Keratinocyte (primary cell): Measurements from ENCODE around the gene TNFAIP8. TPM values are rescaled to one million over a fixed set of nuclear protein-coding genes. Genes with fewer than 3 reads are reported as not detected.

ENCODE experiments used
- DNase-seq: peaks from one replicate; pipeline ENCODE4 v3.0.0-alpha.2; 2011; ENCODE audit warnings: low read depth, missing footprints, low spot score
- FAIRE-seq: peaks from 2 replicates; lab custom pipeline; 2011; peaks lifted over from hg19 to GRCh38; lab: Jason Lieb, UNC
- H2AFZ ChIP-seq: 2 replicates; pipeline ENCODE4 v1.6.0; 2012; ENCODE audit warnings: low read length, control low read depth, inconsistent platforms; ENCODE audit not compliant: control insufficient read depth
- H3K27ac ChIP-seq: 2 replicates; pipeline ENCODE4 v1.5.1; 2011; ENCODE audit warnings: low read length; ENCODE audit not compliant: control insufficient read depth, insufficient read depth
- H3K27me3 ChIP-seq: 3 replicates; pipeline ENCODE4 v1.6.0; 2011; ENCODE audit warnings: low read length; ENCODE audit not compliant: control insufficient read depth, insufficient read depth; ENCODE audit errors: extremely low read depth
- H3K36me3 ChIP-seq, 2 experiments: 2 replicates in 1 of 2; 3 replicates in 1 of 2; pipeline ENCODE4 v1.5.1; 2011; ENCODE audit warnings: low read length in 2 of 2, mild to moderate bottlenecking in 1 of 2; ENCODE audit not compliant: control insufficient read depth in 2 of 2, insufficient read depth in 2 of 2; ENCODE audit errors: extremely low read depth in 1 of 2
- H3K4me1 ChIP-seq: 3 replicates; pipeline ENCODE4 v1.5.1; 2011; ENCODE audit warnings: low read length; ENCODE audit not compliant: control insufficient read depth, insufficient read depth; ENCODE audit errors: extremely low read depth
- H3K4me2 ChIP-seq: 3 replicates; pipeline ENCODE4 v1.6.0; 2011; ENCODE audit warnings: low read depth, low read length; ENCODE audit not compliant: control insufficient read depth, insufficient read depth; ENCODE audit errors: extremely low read depth
- H3K4me3 ChIP-seq, 3 experiments: fragments of 200-600 bp in 1 of 3; sonication (generic) in 1 of 3; 2 replicates in 2 of 3; 3 replicates in 1 of 3; pipeline ENCODE4 v1.5.1; 2011 to 2016; ENCODE audit warnings: low read length in 3 of 3, mild to moderate bottlenecking in 3 of 3, control low read depth in 2 of 3, inconsistent platforms in 1 of 3, low read depth in 1 of 3, mixed read lengths in 1 of 3, mixed run types in 1 of 3, moderate library complexity in 1 of 3; ENCODE audit not compliant: control insufficient read depth in 2 of 3, insufficient read depth in 2 of 3; ENCODE audit errors: extremely low read depth in 1 of 3
- H3K79me2 ChIP-seq: 2 replicates; pipeline ENCODE4 v1.6.0; 2012; ENCODE audit warnings: low read length; ENCODE audit not compliant: control insufficient read depth, insufficient read depth
- H3K9ac ChIP-seq: 3 replicates; pipeline ENCODE4 v1.6.0; 2011; ENCODE audit warnings: low read length; ENCODE audit not compliant: control insufficient read depth, insufficient read depth; ENCODE audit errors: extremely low read depth
- H3K9me1 ChIP-seq: 3 replicates; pipeline ENCODE4 v1.6.0; 2011; ENCODE audit warnings: low read length; ENCODE audit not compliant: control insufficient read depth, insufficient read depth; ENCODE audit errors: extremely low read depth
- H3K9me3 ChIP-seq: 2 replicates; pipeline ENCODE4 v1.5.1; 2012; ENCODE audit warnings: low read depth, low read length; ENCODE audit not compliant: control insufficient read depth
- H4K20me1 ChIP-seq: 3 replicates; pipeline ENCODE4 v1.6.0; 2011; ENCODE audit warnings: low read length; ENCODE audit not compliant: control insufficient read depth, insufficient read depth; ENCODE audit errors: extremely low read depth
- EZH2 ChIP-seq: IDR thresholded peaks from one replicate; pipeline ENCODE4 v1.6.1; 2012; ENCODE audit warnings: inconsistent platforms, mild to moderate bottlenecking, low read length, moderate library complexity
- dilution Hi-C: fragments of 300-500 bp; cut with MboI; formaldehyde crosslinking; loops from one replicate; pipeline ENCODE4 v1.7.0; 2020; ENCODE audit warnings: low sequenced_read_pairs; ENCODE audit not compliant: extremely low pct_ligation_motif_present
- polyA plus RNA-seq, 5 experiments: library from polyadenylated mRNA; depleted of rRNA in 3 of 5; stranded (reverse) in 3 of 5; stranded (forward) in 1 of 5; unstranded in 1 of 5; fragments of >200 nt; gene quantifications; 1 replicate in 1 of 5; 2 replicates in 3 of 5; 3 replicates in 1 of 5; pipeline versions ENCODE4 v1.2.1 to v1.2.3, GENCODE V29; 2011 to 2012; ENCODE audit warnings: missing spikeins in 2 of 5, low read depth in 1 of 5, low replicate concordance in 1 of 5
- TF ChIP-seq, protein P1 (sequence below), 3 experiments: IDR thresholded peaks in 1 of 3; conservative IDR thresholded peaks in 1 of 3; optimal IDR thresholded peaks in 1 of 3; 2 replicates in 2 of 3; 3 replicates in 1 of 3; pipeline versions ENCODE3 to v1.5.1; 2011; ENCODE audit warnings: low read length in 3 of 3, mild to moderate bottlenecking in 3 of 3, moderate library complexity in 2 of 3, control low read depth in 1 of 3, inconsistent platforms in 1 of 3; ENCODE audit not compliant: insufficient read depth in 2 of 3; ENCODE audit errors: extremely low read depth in 1 of 3

TNFAIP8 gene
- polyA plus RNA-seq, 1 donor (not counting 4 experiments of a cell fraction or from before 2014, with no cell fraction given) = 20.8 TPM

DNA sequence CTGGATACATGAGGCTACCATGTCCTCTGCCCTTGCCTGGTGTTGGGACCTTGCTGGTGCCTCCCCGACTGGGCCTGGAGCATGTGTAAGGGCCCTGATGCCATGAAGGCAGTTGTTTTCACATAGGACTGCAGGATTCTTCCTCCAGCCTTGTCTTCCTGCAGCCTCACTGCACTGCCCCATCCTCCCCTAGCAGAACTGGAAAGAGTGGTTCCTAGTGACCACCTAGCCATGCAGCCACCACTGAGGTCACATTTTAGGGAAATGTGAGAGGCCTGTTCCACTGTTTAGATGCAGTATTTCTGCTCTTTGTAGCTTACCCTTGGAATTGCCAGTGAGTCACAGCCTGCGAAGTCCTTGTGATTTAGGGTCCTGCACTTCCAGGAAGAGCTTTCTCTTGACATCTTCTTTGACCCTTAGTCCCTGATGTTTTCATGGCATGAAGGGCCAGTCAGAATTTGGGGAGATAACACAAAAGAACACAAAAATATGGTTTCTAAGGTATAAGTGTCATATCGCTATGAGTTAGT is 24.2 kb upstream of the TNFAIP8 start:
- H2AFZ ChIP-seq = no peak overlapping the region
- FAIRE-seq = no peak
- DNase-seq = no peak
- TF ChIP-seq EZH2 = no peak
- TF ChIP-seq, protein P1, sequence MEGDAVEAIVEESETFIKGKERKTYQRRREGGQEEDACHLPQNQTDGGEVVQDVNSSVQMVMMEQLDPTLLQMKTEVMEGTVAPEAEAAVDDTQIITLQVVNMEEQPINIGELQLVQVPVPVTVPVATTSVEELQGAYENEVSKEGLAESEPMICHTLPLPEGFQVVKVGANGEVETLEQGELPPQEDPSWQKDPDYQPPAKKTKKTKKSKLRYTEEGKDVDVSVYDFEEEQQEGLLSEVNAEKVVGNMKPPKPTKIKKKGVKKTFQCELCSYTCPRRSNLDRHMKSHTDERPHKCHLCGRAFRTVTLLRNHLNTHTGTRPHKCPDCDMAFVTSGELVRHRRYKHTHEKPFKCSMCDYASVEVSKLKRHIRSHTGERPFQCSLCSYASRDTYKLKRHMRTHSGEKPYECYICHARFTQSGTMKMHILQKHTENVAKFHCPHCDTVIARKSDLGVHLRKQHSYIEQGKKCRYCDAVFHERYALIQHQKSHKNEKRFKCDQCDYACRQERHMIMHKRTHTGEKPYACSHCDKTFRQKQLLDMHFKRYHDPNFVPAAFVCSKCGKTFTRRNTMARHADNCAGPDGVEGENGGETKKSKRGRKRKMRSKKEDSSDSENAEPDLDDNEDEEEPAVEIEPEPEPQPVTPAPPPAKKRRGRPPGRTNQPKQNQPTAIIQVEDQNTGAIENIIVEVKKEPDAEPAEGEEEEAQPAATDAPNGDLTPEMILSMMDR (optimal IDR thresholded peaks at IDR 0.05 in 1 of 3, IDR thresholded peaks at IDR 0.05 in 1 of 3, conservative IDR thresholded peaks at IDR 0.05 in 1 of 3; ENCODE audit: extremely low read depth in 1 of 3, insufficient read depth in 2 of 3, low read length in 3 of 3) = no peak
- H3K4me3 ChIP-seq = no peak overlapping the region
- peaks cover 53% of the 10 kb centered on the region for H3K4me1 ChIP-seq
- H4K20me1 ChIP-seq = no peaks in the 10 kb centered on the region
- peaks cover 5% of the 10 kb centered on the region for H3K9me1 ChIP-seq
- dilution Hi-C loops = no loop called here
- H3K27ac ChIP-seq = no peak overlapping the region
- H3K27me3 ChIP-seq = no peaks in the 10 kb centered on the region
- H3K36me3 ChIP-seq = no peaks in the 10 kb centered on the region
- peaks cover 17% of the 10 kb centered on the region for H3K79me2 ChIP-seq
- H3K9ac ChIP-seq = no peak overlapping the region
- no peak overlapping the region for H3K4me2 ChIP-seq
- H3K9me3 ChIP-seq = no peaks in the 10 kb centered on the region

DNA sequence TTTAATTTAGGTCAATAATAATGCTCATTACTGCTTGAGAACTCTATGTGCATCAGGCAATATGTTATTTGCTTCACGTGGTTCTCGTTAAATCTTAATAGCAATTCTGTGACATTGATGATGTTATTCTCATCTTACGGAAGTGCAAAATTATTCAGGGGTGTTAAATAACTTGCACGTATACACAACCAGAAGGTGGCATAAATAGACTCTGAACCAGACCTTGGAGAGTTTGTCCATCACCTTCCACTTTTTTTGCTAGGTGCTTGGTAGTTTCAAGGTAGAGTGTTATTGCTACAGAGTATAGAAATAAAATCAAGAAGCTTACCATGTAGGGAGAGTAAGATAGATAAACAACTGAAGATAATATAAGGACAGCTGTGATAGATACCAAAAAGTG is 23.6 kb upstream of the TNFAIP8 start:
- no peaks in the 10 kb centered on the region for H4K20me1 ChIP-seq
- H3K9ac ChIP-seq = peak overlapping the region; percentile 66
- no peaks in the 10 kb centered on the region for H3K36me3 ChIP-seq
- peaks cover 5% of the 10 kb centered on the region for H3K9me1 ChIP-seq
- FAIRE-seq (peak; percentile 36), DNase-seq (no peak)
- H3K4me3 ChIP-seq = no peak overlapping the region
- TF ChIP-seq EZH2 = no peak
- TF ChIP-seq, protein P1 (optimal IDR thresholded peaks at IDR 0.05 in 1 of 3, IDR thresholded peaks at IDR 0.05 in 1 of 3, conservative IDR thresholded peaks at IDR 0.05 in 1 of 3; ENCODE audit: extremely low read depth in 1 of 3, insufficient read depth in 2 of 3, low read length in 3 of 3) = no peak
- peak overlapping the region; percentile 95 for H3K4me2 ChIP-seq
- H3K9me3 ChIP-seq = no peaks in the 10 kb centered on the region
- H3K79me2 ChIP-seq = peaks cover 17% of the 10 kb centered on the region
- H3K27me3 ChIP-seq = no peaks in the 10 kb centered on the region
- dilution Hi-C loops = no loop called here
- no peak overlapping the region for H2AFZ ChIP-seq
- peak overlapping the region; percentile 98 for H3K27ac ChIP-seq
- peaks cover 56% of the 10 kb centered on the region for H3K4me1 ChIP-seq
